GM21786 (cell line): ENCODE data around the gene SSRP1.
"Not testable (repeated sequence)": the region's sequence is repeated elsewhere in the genome, so short reads cannot be mapped to it uniquely, and the experiment has no call there.

Experiments
- ATAC-seq: cut with Tn5 transposase; IDR thresholded peaks from one replicate; pipeline ENCODE4 v1.9.1; 2021; ENCODE audit not compliant: unreplicated experiment

SSRP1 gene

DNA sequence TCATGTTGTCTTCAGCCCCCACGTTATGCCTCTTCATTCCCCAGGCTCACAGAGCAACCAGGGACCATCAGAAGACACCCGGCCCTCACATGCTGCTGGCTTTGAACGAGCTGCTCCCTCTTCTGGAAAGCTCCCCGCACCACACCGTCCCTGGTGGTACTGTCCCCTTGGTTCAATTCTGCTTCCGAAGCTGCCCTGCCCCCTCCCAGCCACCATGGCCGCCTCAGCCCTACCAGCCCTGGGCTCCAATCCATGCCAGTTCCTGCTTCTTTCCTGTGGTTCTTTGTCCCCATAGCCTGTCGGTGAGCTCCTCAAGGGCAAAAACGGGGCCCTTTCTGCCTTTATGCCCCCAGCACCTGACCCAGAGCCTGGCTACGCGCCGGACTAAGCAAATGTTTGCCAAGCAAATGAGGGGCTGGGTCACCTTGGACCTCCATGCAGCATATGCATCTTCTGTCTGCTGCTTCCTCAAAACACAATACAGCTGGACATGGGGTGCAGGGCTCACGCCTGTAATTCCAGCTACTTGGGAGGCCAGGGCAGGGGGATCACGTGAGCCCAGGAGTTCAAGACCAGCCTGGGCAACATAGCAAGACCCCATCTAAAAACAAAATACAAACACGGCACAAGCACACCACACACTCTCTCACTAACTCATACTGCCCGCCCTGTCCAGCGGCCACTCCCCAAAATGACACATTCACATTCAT, 32.3 kb downstream of the SSRP1 start:
- no peak for ATAC-seq

DNA sequence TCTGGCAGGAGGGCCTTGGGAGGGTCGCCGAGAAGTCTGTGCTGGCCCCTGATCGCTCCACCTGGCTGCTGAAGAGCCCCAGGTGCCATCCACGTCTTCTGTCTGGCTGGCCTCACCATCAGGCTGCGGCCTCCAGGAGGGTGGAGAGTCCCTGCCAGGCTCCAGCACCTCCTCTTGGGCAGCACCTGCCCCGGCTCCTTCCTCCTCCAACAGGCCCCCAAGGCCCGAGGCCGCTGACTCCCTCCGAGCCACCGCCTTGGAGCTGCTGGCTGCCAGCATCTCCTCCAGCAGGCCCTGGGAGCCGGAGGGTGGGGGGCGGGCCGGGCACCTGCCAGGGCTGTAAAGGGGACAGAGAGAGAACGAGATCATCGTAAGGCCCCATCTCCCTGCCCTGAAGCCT, 33.2 kb downstream of the SSRP1 start:
- no peak for ATAC-seq

DNA sequence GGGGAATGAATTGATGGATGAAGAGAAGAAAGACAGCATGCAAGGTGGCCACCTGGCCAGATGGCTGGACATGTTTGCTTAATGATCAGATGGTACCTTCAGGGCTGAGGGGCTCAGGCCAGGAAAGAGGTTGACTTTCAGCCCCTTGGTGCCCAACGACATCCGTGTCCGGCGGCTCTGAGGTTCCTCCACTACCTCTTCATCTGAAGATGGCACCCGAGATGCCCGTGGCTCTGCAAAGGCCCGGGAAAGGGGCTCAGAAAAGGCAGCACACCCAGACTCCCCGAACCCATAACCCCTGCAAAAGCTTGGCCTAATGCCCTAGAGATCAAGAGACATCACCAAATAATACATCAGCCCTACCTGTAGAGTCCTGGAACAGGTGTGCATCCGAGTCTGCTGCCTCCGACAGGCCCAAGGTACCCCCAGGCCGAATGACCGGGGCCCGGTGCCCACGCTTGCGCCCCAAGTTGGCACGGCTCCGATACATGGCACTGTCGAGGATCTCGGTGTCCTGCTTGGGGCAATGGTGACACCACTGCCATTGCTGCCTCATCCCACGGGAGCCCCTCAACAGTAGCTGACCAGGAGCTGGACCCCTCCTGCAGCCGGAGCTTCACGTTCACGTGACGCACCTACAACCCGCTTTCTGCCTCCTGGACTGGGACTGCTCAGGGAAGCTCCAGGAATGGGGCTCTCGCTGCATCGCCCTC, 33.8 kb downstream of the SSRP1 start:
- no peak for ATAC-seq

DNA sequence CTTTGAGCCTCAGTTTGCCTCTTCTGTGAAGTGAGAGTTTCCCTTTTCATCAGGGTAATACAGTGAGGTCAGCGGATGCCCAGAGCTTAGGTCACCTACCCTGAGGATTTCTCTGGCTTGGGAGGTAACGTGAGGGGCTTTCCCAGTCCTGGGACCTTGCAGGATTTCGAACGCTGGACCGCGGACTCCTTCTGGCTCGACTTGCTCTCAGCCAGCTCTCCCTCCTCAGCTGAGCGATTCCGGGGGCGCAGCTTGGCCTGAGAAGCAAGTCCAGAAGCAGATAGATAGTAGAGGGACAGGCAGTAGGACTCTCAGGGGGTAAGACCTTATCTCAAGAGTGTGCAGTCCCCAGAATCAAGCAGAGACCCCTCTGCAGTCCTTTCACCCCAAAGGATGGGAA, 34.9 kb downstream of the SSRP1 start:
- ATAC-seq = no peak

DNA sequence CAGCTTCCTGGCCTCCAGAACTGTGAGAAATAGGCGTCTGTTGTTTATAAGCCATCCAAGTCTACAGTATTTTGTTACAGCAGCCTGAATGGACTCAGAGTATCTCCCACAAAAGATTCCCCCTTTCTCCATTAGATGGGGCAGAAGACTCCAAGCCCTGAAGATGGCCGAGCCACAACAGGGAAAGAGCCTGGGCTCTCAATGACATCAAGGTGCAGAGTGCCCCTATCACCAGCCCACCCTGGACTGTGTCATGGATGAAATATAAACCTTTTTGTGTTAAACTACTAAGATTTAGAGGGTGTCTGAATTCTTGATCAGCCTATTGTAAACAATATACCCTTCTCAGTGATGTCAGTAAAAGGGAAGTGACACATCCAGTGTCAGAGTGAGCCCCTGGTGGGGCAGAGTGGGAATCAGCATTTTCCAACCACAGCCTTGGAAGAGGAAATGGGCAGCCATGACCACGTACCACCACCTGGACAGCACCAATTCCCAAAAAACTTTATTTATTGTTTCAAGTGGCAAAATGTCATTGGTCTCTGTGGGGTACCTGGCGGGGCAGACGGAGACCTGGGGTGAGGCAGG, 36.4 kb downstream of the SSRP1 start:
- ATAC-seq = no peak

DNA sequence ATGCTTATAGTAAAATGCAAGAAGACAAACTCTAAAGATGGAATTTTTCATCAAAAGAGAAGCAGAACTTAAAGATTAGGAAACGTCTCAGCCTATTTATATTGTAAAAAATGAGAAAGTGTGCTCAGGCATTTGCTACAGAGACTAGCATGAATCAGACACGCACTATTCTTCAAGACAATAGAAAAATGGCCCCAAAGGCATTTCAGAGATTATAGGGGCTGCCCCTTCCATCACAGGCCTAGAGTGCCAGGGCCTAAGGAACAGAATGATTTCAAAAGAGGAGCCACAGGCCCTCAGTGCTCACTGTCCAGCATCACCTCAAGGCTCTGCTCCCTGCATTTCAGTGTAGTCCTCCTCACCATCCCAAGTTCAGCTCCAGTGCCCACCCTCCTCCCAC, 38.5 kb downstream of the SSRP1 start:
- ATAC-seq = no peak

DNA sequence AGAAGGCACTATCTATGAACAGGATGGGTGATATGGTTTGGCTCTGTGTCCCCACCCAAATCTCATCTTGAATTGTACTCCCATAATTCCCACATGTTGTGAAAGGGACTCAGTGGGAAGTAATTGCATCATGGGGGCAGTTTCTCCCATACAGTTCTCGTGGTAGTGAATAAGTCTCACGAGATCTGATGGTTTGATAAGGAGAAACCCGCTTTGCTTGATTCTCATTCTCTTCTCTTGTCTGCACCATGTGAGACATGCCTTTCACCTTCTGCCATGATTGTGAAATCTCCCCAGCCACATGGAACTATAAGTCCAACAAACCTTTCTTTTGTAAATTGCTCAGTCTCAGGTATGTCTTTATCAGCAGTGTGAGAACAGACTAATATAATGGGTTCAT, 39.5 kb downstream of the SSRP1 start:
- not testable (repeated sequence) for ATAC-seq

DNA sequence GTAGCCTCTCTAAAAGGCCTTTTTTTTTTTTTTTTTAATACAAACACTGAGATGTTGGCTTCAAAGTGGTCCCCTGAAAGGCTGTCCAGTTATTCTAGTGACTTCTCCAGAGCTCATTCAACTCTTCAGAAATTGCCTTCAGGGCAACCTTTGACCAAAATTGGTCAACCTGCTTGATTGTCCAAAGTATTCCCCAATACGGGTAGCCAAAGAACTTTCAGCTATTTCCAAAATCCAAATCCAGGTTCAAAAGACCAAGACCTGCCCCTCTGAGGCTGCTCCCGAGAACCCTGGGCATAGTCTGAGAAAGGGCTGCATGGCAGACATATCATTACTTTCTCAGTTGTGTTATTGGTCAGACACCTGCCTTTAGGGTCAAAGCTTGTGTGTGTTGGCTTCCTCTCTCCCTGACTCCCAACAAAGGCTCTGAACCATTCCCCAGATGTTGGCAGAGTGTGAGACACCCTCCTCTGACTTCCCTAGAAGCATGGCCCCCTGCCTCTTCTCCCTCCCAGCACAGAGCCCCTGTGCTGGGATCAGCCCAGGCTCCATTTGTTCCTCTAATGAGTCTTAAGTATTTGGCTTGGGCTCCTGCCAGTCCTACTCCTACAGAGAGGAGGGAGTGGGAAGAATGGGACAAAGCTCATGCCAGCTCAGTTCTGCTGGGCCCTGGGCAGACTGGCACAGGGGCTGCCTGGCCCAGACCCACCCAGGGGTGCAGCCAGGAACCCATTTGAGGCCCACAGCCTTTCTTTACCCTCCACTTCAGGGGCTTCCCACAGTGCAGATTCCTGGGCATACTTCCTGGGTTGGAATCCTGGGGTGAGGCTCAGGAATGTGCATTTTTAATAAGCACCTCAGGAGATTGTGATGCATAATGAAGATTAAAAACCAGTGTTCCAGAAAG, 41.2 kb downstream of the SSRP1 start:
- no peak for ATAC-seq

DNA sequence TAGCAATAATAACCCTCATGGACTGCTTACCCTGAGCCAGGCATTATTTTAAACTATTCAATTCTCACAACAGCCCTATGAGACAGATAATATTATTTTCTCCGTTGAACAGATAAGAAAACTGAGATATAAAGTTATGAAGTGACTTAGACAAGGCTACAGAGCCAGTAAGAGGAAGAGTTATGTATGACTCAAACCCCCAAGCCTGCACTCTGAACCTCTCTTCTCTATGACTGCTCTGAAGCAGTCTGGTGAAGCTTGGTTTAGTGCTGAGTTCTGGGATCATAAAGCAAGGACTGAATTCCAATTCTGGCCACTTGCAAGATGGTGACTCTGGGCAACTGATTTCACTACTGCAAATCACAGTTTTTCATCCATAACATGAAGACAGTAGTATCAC, 45.4 kb downstream of the SSRP1 start:
- ATAC-seq = no peak

DNA sequence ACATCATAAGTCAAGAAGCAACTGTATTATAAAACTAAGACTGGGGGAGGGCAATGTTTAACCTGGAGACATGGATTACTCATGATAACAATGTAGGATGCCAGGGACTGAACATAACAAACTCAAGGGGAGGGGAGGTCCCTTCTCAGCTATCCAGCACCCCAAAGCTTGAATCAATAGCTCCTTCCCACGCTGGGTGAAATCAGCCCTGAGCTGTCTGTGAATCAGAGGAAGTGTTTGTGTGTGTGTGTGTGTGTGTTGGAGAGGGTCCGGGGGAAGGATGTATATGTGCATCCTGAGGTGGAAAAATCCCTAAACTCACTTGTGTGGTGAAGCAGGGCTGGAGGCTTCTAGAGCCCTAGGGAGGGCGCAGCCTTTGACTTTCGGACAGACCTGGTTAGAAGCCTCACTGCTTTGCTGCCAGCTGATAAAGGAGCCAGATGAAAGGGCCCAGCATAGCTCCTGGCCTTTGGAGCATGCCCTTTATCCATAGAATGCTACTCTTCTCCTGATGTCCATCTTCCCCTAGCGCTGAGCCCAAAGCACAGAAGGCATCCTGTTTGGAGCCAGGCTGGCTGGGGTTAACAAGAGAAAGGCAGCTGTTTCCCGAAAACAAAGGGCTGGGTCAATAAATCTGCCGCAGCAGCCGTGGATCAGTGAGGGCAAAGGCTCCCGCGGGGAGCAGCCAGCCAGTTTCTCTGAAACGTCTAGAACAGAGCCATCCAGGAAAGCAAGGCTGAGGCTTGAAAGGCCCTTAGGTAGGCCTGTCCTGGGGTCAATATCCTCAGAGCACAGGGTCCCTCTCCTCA, 46.7 kb downstream of the SSRP1 start:
- no peak for ATAC-seq

DNA sequence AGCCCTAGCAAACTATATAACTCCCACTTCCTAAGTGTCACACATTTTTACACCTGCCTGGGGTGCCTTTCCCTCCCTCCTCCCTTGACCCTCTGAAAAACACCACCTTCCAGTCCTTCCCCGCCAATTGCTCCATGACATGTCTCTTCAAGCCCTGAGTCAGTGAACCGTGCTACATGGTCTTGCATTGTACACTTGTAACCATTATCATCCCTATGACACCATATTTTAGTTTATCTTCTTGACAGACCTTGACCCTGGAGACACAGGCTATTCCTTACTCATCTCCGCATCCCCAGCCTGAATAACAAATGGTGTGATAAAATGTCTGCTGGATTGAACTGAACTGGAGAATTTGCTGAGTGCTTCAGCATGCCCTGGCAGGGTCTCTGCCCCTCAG, 47.8 kb downstream of the SSRP1 start:
- no peak for ATAC-seq

DNA sequence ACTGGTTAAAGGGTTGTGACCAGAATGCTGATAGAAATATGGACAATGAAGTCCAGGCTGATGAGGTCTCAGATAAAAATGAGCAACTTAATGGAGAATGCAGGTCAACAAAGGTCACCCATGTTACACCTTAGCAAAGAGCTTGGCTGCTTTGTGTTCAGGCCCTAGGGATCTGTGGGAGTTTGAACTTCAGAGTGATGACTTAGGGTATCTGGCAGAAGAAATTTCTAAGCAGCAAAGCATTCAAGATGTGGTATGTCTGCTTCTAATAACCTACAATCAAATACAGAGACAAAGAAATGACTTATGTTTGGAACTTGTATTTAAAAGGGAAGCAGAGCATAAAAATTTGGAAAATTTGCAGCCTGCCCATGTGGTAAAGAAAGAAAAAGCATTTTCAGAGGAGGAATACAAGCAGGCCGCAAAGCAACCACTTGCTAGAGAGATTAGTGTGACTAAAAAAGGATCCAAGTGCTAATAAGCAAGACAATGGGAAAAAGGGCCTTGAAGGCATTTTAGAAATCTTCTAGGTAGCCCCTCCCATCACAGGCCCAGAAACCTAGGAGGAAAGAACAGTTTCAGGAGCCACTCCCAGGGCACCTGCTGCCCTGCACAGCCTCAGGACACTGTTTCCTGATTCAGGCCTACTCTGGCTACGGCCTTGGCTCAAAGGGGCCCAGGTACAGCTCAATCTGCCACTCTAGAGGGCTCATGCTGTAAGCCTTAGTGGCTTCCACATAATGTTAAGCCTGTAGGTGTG, 52.3 kb downstream of the SSRP1 start:
- ATAC-seq = no peak

DNA sequence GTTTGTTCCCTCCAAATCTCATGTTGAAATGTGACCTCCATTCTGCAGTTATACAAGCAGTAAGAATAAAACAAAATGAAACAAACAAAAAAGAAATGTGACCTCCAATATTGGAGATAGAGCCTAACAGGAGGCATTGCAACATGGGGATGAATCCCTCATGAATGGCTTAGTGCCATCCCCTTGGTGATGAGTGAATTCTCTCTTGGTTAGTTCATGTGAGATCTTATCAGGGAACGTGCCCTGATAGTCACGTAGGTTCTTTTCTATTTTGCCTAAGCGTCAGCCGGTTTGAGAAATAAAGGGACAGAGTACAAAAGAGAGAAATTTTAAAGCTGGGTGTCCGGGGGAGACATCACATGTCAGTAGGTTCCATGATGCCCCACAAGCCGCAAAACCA, 54.1 kb downstream of the SSRP1 start:
- ATAC-seq = not testable (repeated sequence)

DNA sequence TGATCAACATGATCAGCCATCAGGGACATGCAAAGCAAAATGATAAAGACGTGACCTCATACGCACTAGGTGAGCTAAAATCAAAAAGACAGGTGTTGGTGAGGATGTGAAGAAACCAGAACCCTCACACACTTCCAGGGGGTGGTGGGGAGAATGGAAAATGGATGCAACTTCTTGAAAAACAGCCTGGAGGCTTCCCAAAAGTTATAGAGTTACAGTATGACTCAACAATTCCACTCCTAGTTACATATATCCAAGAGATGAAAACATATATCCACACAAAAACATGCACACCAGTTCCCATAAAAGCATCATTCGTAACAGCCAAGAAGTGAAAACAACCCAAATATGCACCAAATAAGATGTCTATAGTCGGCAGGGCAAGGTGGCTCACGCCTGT, 56.6 kb downstream of the SSRP1 start:
- ATAC-seq = no peak

DNA sequence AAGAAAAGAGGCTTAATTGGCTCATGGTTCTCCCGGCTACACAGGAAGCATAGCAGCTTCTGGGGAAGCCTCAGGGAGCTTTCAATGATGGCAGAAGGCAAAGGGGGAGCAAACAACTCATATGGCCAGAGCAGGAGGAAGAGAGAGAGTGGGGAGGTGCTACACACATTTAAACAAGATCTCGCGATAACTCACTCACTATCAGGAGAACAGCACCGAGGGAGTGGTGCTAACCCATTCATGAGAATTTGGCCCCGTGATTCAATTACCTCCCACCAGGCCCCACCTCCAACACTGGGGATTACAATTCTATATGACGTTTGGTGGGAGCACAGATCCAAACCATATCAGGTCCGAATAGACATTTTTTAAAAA, 57.0 kb downstream of the SSRP1 start:
- no peak for ATAC-seq

DNA sequence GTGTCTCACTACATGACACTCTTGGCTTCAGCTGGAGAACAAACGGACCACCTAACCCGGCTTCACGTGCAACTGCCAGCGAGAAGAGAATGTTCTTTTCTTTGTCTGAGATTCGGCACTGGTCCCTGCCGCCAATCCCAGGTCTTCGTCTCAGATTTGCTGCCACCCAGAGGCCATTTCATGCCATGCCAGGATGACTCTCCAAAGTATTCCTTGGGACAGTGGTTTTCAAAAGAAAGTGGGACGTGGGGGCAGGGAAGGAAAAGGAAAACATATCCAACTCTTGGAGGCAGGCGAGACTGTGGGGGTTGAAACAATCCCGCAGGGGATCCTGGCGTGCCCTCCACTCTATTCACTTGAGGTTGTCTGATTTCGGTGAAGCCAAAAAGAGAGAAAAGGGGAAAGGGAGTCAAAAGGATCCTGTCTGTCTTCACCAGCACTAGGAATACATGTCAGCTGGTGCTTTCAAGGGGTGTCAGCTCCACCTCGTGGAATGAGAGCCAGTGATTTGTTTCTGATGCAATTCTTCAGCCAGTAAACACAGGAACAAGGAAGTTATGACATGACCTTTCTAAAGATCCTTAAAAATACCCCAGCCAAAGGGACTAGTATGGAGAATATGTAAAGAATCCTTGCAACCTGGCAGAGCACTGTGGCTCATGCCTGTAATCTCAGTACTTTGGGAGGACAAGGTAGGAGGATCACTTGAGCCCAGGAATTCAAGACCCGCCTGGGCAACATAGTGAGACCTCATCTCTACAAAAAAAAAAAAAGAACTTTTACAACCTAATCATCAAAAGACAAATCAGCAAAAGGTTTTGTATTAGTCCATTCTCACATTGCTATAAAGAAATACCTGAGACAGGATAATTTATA, 57.6 kb downstream of the SSRP1 start:
- ATAC-seq = peak; percentile 60

DNA sequence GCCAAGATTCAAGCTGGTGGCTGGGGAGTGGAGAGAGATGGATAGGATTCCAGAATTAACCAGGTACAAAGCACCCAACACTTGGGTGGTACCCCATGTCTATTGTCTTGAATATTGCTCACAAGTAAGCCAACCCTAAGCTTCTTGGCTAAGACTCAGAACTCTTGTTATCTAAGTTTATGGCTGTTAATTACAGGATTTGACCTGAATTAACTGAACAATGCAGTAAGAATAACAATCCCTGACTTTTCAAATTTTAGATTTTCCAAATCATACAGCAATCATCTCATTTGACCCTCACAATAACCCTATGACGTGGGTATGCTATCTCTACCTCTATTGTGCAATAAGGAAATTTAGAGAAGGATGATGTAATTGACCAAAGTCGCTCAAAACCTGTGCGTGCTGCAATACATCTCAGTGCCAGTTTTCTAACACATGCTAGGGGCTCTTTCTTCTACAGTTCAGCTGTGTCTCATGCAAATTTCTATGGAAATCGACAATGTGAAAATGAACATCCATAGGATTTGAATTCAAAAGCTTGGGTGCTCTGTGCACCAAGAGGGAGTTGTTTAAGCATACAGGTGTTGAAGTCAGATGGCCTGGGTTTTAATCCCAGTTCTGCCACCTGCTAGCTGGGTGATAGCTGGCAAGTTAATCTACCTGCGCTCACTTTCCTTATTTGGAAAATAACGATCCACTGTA, 58.6 kb downstream of the SSRP1 start:
- no peak for ATAC-seq
